OCI-M2 (cell line): Measurements from ENCODE around the gene HOXB5.

Source experiments
- DNase-seq: peaks from one replicate; lab custom pipeline; 2025; ENCODE audit not compliant: unreplicated experiment; lab: John Stamatoyannopoulos, UW

Gene HOXB5

GRCh38 chr17:48563385-48563838, 30.2 kb downstream of the HOXB5 start:
- DNase-seq, result no peak

DNA sequence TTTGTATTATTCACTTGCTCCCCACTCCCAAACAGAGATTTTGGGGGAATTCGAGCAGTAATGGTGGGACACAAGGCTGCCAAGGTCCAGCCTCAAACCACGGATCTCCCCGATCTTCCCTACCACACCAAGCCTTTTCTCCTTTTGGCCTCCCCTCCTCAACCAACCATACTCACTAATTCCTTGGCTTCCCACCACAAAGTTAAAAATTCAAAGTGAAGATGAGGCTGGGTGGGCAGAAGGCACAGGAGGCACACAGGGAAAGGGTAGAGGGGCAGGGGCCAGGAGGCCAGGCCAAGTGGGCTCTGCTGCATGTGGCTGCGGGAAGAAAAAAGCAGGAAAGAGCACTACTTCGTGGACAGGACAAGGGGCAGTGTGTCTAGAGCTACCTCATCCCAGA, 30.6 kb downstream of the HOXB5 start:
- no peak for DNase-seq

DNA sequence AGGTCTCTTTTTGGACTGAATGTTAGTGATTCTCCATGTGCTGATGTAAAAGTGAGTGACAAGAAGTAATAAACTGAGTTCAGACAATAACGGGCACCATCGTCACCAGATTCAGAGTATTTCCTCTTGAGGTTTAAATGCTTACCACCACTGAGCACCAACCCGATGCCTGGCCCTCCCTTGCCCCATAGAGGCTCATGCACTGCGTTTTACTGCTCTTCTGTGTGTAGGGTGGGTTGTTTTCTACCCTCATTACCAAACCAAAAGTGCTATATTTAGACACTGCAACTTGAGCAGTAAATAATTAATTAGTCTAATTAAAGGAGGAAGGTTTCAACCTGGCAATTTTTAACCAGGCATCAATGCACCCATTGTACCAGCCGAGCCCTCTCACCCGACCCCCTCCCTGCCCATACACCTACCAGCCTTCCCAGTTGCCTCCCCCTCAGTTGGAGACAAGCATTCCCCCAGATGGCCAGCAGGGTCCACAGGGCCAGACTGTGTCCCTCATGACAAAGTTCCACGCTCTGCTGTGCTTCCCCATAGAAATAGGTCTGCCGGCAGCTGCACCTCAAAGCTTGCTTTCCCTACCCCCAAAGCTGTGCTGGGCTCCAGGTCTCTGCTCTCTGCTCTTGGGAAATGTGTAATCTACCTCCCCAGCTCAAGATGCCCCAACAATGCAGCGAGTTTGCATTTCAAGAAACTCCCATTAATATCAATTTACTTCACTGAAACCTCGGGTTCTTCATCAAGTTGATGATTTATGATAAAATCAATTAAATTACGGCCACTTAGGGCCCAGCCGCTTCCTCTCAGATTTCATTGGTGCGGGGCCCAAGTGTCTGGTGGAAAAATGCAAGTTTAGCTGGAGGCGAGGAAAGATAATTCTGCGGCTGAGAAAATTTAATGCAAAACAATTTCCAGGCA, 31.4 kb downstream of the HOXB5 start:
- no peak for DNase-seq

DNA sequence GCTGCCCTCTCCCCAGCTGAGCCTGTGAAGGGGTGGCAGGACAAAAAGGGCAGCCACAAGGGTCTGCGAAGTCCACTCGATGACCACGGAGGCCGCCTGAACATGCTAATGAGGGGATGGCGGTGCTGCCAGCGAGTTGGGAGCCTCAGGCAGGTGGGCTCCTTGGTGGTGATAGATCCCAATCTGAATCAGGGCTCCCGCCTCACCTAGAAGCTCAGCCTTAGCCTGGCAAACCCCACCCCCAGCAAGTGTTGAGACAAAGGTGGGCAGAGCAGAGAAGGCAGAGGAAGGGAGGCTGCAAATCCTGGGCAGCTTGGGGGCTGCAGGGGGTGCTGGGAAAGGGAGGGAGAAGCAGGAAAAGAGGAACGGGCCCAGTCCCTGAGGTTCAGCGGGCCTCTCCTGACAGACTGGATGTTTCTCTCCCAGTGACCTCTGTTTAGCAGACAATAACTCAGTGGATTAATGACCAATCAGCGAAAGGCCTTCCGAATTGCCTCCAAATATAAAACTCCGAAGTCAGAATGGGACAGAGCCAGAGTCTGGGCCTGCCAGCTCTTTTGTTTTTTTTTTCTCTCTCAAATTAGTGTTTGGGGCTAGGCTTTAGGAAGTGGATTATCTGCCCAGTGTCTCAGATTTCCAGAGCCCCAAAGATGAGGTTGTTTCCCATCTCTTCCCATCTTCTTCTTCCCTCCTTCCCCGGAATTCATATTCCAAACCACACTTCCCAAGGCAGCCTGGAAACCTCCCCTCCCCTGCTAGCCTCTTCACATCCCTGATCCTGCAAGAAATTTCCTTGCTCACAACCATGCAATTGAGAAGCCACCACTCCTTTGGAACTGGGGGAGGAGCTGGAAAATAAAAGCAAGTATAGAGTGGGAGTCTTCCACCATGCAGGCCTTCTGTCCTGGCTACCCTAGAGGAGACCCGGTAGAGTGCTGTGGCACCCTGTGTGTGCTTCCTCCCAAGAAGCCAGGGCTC, 33.5 kb downstream of the HOXB5 start:
- DNase-seq, result no peak

DNA sequence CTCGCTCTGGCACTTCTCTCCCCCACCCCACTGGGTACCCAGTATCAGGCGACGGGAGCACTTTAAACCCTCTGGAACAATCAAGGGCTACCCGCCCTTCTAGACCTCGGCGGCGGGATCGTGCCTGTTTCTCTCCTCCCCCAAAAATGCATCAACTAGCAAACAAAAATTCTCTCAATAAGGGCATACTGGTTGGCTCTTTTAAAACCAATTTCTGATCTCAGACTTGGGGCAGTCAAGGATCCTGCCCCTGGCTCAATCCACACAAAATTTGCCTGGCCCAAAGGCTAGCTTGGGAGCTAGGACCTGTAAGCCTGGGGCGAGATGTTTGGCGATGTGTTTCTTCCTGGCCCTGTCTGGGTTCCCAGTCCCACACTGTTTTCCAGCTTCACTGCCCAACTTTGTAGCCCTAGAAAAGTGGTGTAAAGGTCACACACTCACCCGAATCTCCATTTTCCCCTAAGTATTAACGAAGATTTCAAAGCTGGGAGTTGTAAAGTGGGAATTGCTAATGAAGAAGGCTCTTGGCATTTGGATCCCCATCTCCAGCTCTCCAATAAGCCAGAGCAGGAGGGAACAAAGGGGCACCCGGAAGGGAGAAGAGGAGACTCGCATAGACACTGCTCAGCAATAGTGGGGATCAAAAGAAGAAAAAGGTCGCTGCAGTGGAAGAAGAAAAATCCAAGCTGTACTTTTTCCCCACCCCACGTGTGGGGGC, 34.3 kb downstream of the HOXB5 start:
- no peak for DNase-seq

DNA sequence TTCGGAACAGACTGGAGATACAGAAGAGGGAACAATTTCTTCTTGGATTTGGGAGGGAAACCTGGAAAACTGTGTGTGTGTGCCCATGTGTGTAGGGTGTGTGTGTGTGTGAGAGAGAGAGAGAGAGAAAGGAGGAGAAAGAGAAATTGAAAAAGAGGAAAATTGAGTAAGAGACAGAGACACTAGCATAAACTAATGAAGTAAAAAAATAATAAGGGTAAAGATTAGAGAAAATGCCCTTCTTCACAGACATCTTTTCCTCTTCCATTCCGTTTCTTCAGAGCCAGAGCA, 34.8 kb downstream of the HOXB5 start:
- no peak for DNase-seq

GRCh38 chr17:48558057-48558830, 35.3 kb downstream of the HOXB5 start:
- DNase-seq, result no peak

DNA sequence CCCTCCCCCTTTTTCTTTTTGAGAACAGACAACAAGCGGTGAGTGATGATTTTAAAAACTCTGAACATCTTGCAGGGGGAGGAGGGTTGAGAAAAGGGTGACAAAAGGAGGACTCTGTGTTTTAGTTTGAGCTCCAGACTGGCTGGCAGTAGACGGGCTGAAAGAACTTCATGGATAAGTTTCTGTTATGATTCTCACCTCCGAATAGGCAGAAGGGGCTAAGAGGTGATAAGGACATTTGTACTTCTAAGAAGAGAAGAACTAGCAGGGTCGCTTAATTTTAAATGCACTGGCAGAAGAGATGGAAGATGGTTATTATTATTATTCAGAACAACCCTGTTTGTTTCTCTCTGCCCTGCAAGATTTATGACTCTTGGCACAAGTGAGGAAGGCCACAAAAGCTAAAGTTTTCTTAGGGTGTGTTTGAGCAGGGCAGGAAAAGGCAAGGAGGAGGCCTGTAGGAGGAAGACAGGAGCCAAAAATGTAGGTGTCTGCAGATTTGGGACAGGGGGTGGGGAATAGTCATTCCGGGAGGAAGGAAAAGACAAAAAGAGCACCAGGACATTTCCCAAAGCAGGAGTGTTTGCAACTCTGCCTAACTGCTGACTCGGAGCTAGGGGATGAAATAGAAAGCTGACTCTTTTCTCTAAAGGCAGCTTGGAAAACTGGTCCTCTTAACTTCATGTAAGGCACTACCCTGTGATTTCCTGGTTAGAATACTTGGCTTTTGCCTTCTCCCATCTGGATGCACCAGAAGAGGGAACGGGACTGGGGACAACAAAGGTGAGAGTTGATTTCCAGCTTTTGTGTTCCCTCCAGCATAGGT, 36.8 kb downstream of the HOXB5 start:
- no peak for DNase-seq

- DNase-seq, result no peak
Observed at GRCh38 chr17:48556229-48556575, 37.4 kb downstream of the HOXB5 start.

DNA sequence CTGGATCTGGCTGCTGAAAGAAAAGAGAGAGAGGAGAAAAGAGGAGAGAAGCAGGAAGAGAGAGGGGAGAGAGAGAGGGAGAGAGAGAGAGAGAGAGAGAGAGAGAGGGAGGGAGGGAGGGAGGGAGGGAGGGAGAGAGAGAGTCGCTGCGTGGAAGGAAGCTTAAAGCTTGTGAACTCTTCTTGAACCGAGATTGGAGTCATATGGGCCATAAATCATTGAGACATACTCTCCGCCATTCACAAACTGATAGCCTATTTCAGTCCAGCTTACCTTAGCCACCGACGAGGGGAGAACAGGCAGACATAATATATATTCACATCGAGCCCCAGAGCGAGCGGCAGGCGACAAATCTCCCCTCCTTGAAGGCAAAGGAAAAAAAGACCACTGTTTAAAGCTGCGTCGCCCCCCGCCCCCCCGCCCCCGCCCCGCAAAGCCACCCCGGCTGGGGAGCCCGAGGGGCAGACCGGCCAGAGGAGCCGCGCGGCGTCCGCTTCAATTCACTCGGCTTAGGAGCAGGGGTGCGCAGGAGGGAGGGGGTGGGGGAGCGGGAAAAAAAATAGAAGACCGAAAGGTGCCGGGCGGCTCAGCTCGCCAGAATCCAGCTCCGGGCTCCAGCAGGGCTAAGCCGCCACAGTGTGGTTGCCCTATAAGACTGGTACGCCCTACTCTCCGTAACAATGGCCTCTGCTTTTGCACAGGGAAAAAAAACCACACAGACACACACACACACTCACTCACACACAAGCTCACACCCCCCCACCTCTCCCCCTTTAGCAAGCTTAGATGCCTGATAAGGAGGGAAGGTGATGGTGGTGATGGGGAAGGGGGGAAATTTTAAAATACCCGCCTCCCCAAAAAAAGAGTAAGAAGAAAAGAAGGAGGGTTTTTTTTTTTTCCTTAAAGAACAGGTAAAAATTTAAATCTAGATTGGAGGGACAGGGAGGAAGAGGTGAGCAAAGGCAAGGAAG, 38.0 kb downstream of the HOXB5 start:
- DNase-seq, result no peak

- DNase-seq, result no peak
Observed at GRCh38 chr17:48554412-48555257, 38.9 kb downstream of the HOXB5 start.

GRCh38 chr17:48553826-48554225, 39.8 kb downstream of the HOXB5 start:
- no peak for DNase-seq

- DNase-seq, result no peak
Observed at GRCh38 chr17:48553190-48553547, 40.4 kb downstream of the HOXB5 start.

DNA sequence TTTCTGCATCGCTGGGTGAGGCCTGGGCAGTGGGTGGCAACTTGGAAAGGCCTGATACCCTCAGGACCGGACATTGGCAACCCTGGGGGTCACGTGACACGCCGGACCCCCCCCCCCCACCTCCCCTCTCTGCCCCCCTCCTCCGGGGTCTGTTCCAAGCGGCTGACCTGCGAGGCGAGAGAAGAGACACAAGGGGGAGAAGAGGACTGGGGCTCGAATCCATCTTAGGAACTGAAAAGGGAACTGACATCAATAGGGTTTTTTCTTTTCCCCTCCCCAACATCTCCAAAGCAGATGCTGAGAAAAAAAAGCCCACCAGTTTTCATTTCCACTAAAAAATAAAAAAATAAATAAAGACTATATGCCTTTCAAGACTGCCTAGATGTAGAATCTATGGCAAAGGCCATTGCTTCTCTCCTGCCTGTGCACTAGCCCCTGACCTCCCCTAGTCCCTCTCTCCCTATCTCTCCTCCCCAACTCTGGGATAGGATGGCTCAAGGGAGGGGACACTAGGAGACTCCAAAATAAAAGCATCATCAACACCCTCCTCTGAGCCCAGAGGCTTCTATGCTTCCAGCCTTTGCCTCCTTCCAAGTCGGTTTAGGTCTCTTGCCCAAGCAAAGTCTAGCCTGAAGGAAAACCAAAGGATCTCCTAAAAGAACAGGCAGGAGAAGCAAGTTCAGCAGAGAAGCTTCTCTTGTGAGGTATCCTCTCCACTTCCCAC, 41.0 kb downstream of the HOXB5 start:
- DNase-seq, result no peak

DNA sequence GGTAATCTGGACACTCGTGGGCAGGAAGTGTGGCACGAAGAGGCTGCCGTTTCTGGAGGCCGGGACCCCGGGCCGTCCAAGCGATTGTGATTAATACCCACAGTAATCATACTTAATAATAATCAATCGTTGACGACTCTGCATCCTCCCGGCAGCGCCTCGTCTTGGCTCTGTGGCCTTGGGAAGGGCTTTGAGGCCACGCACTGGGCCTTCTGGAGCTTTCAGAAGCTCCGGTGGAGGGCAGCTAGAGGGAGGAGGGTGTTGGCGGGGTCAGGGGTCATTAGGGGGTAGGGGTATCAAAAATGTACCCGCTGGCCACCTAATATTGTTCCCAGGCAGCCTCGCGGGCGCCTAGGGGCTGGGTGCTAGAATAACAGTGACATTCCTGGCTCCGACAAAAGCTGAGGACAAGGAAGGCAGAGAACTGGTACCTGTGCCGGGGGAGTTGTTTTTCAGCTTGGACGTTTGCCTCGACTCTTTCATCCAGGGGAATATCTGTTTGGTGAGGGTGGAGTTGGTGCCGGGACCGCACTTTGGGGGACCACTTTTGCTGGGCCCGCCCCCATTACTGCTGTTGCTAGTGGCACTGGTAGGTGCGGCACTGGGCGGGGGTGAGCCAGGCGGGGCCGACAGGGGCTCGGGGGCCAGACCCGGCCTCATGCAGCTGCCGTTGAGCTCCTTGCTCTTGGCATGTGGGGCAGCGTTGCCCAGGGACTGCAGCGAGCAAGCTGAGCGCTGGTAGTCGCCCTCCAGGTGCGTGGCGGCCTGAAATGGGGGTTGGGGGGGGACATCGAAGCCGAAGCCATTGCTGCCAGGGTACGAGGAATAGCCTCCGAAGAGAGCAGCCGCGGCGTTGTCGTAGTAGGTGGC, 41.7 kb downstream of the HOXB5 start:
- DNase-seq, result no peak

GRCh38 chr17:48551214-48551555, 42.4 kb downstream of the HOXB5 start:
- no peak for DNase-seq
